GM21526 (cell line): ENCODE results near the gene CCNF.
"Not testable (repeated sequence)": the region's sequence is repeated elsewhere in the genome, so short reads cannot be mapped to it uniquely, and the experiment has no call there.

Experiments used
- ATAC-seq: cut with Tn5 transposase; IDR thresholded peaks from one replicate; pipeline ENCODE4 v1.9.1; 2021; ENCODE audit warnings: moderate library complexity; ENCODE audit not compliant: unreplicated experiment, low FRiP score

The CCNF gene

GRCh38 chr16:2471016-2471652 is 41.9 kb downstream of the CCNF start, which contains the start of gene NTN3:
NTN3 (plus strand) TSS chr16:2471297; CDS start chr16:2471702, 405 bp downstream.
- no peak for ATAC-seq

GRCh38 chr16:2471653-2472487 is 42.6 kb downstream of the CCNF start:
- no peak for ATAC-seq

GRCh38 chr16:2472488-2472864 is 43.2 kb downstream of the CCNF start:
- ATAC-seq, result no peak

- ATAC-seq, result no peak
Observed at GRCh38 chr16:2472885-2473445, 43.7 kb downstream of the CCNF start.

- ATAC-seq, result no peak
Observed at GRCh38 chr16:2473446-2473926, 44.2 kb downstream of the CCNF start.

GRCh38 chr16:2473999-2474876 is 45.0 kb downstream of the CCNF start:
- no peak for ATAC-seq

GRCh38 chr16:2474877-2475412 is 45.7 kb downstream of the CCNF start, which contains the start of gene TBC1D24:
TBC1D24 (plus strand) TSS chr16:2475127; CDS start chr16:2496149, 21,022 bp downstream.
- no peak for ATAC-seq

- no peak for ATAC-seq
Observed at GRCh38 chr16:2475413-2476344, 46.4 kb downstream of the CCNF start.

- ATAC-seq, result no peak
Observed at GRCh38 chr16:2476345-2476720, 47.1 kb downstream of the CCNF start.

GRCh38 chr16:2476741-2477140 is 47.5 kb downstream of the CCNF start:
- no peak for ATAC-seq

- no peak for ATAC-seq
Observed at GRCh38 chr16:2477327-2477726, 48.1 kb downstream of the CCNF start.

- ATAC-seq, result no peak
Observed at GRCh38 chr16:2478279-2478678, 49.0 kb downstream of the CCNF start.

GRCh38 chr16:2479996-2480395 is 50.7 kb downstream of the CCNF start:
- not testable (repeated sequence) for ATAC-seq

- ATAC-seq, result no peak
Observed at GRCh38 chr16:2480948-2481347, 51.7 kb downstream of the CCNF start.

- no peak for ATAC-seq
Observed at GRCh38 chr16:2481676-2482075, 52.4 kb downstream of the CCNF start.

- ATAC-seq, result no peak
Observed at GRCh38 chr16:2482249-2482648, 53.0 kb downstream of the CCNF start.

- no peak for ATAC-seq
Observed at GRCh38 chr16:2482708-2483534, 53.7 kb downstream of the CCNF start.
